HCT116 (cell line): ENCODE measurements around the gene EXOC6B. TPM values are rescaled to one million over a fixed set of nuclear protein-coding genes. Genes with fewer than 3 reads are reported as not detected.

ENCODE experiments used
- ATAC-seq: fragments of 200-7000 bp; cut with Tn5 transposase; 2 replicates; pipeline ENCODE4 v1.9.1; 2020; ENCODE audit warnings: mild to moderate bottlenecking, moderate library complexity
- BruUV-seq: library from RNA; stranded (reverse); fragments of 400-500 nt; replicated peaks from 2 replicates; lab custom pipeline; 2021; lab: Mats Ljungman, UMichigan
- CTCF ChIA-PET: fragments of 300-600 bp; sonication (Branson Sonifier 250); formaldehyde crosslinking; loops from one replicate; lab custom pipeline; 2021; ENCODE audit warnings: antibody characterized with exemption; lab: Charles Lee
- POLR2A ChIA-PET: fragments of 300-600, 350-600 bp; sonication (Branson Sonifier 250); formaldehyde crosslinking; loops from one replicate; lab custom pipeline; 2021; ENCODE audit warnings: antibody characterized with exemption; lab: Charles Lee
- RAD21 ChIA-PET, 2 experiments: fragments of 300-600 bp; sonication (Branson Sonifier 250); formaldehyde crosslinking; loops; one replicate each; lab custom pipeline; 2023; ENCODE audit warnings: low total read pairs in 2 of 2; ENCODE audit not compliant: uncharacterized antibody in 2 of 2, unreplicated experiment in 2 of 2, low non-redundant PET in 1 of 2; lab: Charles Lee
- DNase-seq: peaks from one replicate; pipeline ENCODE4 v3.0.0-alpha.2; 2010; ENCODE audit warnings: low read depth, low spot score
- H2AFZ ChIP-seq: fragments of 200-600 bp; shearing (Covaris generic), sonication (generic); 2 replicates; pipeline ENCODE4 v1.6.1; 2017; ENCODE audit warnings: low read depth, mixed run types, mixed read lengths, antibody characterized with exemption, low read length; ENCODE audit not compliant: poor library complexity, severe bottlenecking
- H3K27ac ChIP-seq: 2 replicates; pipeline ENCODE4 v1.5.1; 2012; ENCODE audit warnings: low read depth, low read length
- H3K27me3 ChIP-seq: fragments of 200-600 bp; sonication (generic); 2 replicates; pipeline ENCODE4 v1.6.1; 2016; ENCODE audit warnings: mixed run types, low read length, mixed read lengths; ENCODE audit not compliant: insufficient read depth
- H3K36me3 ChIP-seq, 2 experiments: fragments of 200-500 bp in 1 of 2; fragments of 200-600 bp in 1 of 2; sonication (Bioruptor generic) in 1 of 2; sonication (generic) in 1 of 2; 2 replicates each; pipeline versions ENCODE4 v1.5.1 to v1.6.1; 2014 to 2016; ENCODE audit warnings: low read length in 2 of 2, inconsistent platforms in 1 of 2, mixed read lengths in 1 of 2, mixed run types in 1 of 2; ENCODE audit not compliant: insufficient read depth in 2 of 2, control insufficient read depth in 1 of 2
- H3K4me1 ChIP-seq, 2 experiments: fragments of 200-600 bp in 1 of 2; sonication (generic) in 1 of 2; 2 replicates each; pipeline versions ENCODE4 v1.5.1 to v1.6.1; 2012 to 2017; ENCODE audit warnings: low read length in 2 of 2, inconsistent platforms in 1 of 2, mild to moderate bottlenecking in 1 of 2, mixed read lengths in 1 of 2, mixed run types in 1 of 2, moderate library complexity in 1 of 2; ENCODE audit not compliant: insufficient read depth in 2 of 2, control insufficient read depth in 1 of 2
- H3K4me2 ChIP-seq: fragments of 200-600 bp; sonication (generic); 2 replicates; pipeline ENCODE4 v1.6.1; 2017; ENCODE audit warnings: mixed run types, low read length, mixed read lengths
- H3K4me3 ChIP-seq, 2 experiments: fragments of 200-600 bp in 1 of 2; sonication (generic) in 1 of 2; replicated peaks in 1 of 2; 2 replicates each; pipeline ENCODE4 v1.5.1; 2011 to 2016; ENCODE audit warnings: low read length in 2 of 2, control low read depth in 1 of 2, low read depth in 1 of 2, mild to moderate bottlenecking in 1 of 2, mixed read lengths in 1 of 2, mixed run types in 1 of 2
- H3K79me2 ChIP-seq: fragments of 200-600 bp; sonication (generic); 2 replicates; pipeline ENCODE4 v1.6.1; 2017; ENCODE audit warnings: mild to moderate bottlenecking, mixed run types, low read length, moderate library complexity, mixed read lengths; ENCODE audit not compliant: insufficient read depth
- H3K9ac ChIP-seq: fragments of 200-600 bp; sonication (generic); 2 replicates; pipeline ENCODE4 v1.6.1; 2016; ENCODE audit warnings: low read length, mixed read lengths
- H3K9me2 ChIP-seq: fragments of 200-600 bp; sonication (generic), shearing (Covaris generic); 2 replicates; pipeline ENCODE4 v1.6.1; 2017; ENCODE audit warnings: mixed run types, mild to moderate bottlenecking, moderate library complexity; ENCODE audit not compliant: insufficient read depth
- H3K9me3 ChIP-seq, 2 experiments: fragments of 200-500 bp in 1 of 2; fragments of 200-600 bp in 1 of 2; sonication (Bioruptor generic) in 1 of 2; sonication (generic) in 1 of 2; 2 replicates each; pipeline ENCODE4 v1.6.1; 2014 to 2017; ENCODE audit warnings: low read length in 2 of 2, mixed read lengths in 2 of 2, inconsistent platforms in 1 of 2, low read depth in 1 of 2, mild to moderate bottlenecking in 1 of 2, mixed run types in 1 of 2, moderate library complexity in 1 of 2; ENCODE audit not compliant: control insufficient read depth in 1 of 2, insufficient read depth in 1 of 2
- H4K20me1 ChIP-seq: fragments of 200-600 bp; sonication (generic), shearing (Covaris generic); 2 replicates; pipeline ENCODE4 v1.6.1; 2017; ENCODE audit warnings: mixed run types, mild to moderate bottlenecking, moderate library complexity; ENCODE audit not compliant: insufficient read depth
- ATF3 ChIP-seq: IDR thresholded peaks from 2 replicates; pipeline ENCODE4 v1.6.1; 2012
- CBX3 ChIP-seq: IDR thresholded peaks from 2 replicates; pipeline ENCODE4 v1.6.1; 2012; ENCODE audit warnings: low read depth
- CEBPB ChIP-seq: IDR thresholded peaks from 2 replicates; pipeline ENCODE4 v1.6.1; 2012; ENCODE audit warnings: low read depth
- EGR1 ChIP-seq: IDR thresholded peaks from 2 replicates; pipeline ENCODE4 v1.6.1; 2012; ENCODE audit warnings: low read depth
- ELF1 ChIP-seq: IDR thresholded peaks from 2 replicates; pipeline ENCODE4 v1.6.1; 2012; ENCODE audit warnings: low read depth, borderline replicate concordance
- FOSL1 ChIP-seq: IDR thresholded peaks from 2 replicates; pipeline ENCODE4 v1.6.1; 2012; ENCODE audit warnings: low read depth
- JUND ChIP-seq: IDR thresholded peaks from 2 replicates; pipeline ENCODE4 v1.6.1; 2012
- MAX ChIP-seq: IDR thresholded peaks from 2 replicates; pipeline ENCODE4 v1.6.1; 2012
- POLR2A ChIP-seq: IDR thresholded peaks from 2 replicates; pipeline ENCODE4 v1.7.0; 2011; ENCODE audit warnings: borderline replicate concordance; ENCODE audit not compliant: insufficient read depth, insufficient read length; ENCODE audit errors: extremely low read depth
- POLR2AphosphoS5 ChIP-seq: IDR thresholded peaks from 2 replicates; pipeline ENCODE4 v1.6.1; 2011; ENCODE audit warnings: mild to moderate bottlenecking, low read depth, low read length, moderate library complexity
- REST ChIP-seq: IDR thresholded peaks from 2 replicates; pipeline ENCODE4 v1.6.1; 2012; ENCODE audit warnings: low read depth
- SIN3A ChIP-seq: IDR thresholded peaks from 2 replicates; pipeline ENCODE4 v1.6.1; 2012; ENCODE audit warnings: low read depth
- SRF ChIP-seq: IDR thresholded peaks from 2 replicates; pipeline ENCODE4 v1.6.1; 2012; ENCODE audit warnings: low read depth
- TCF7L2 ChIP-seq: IDR thresholded peaks from 2 replicates; pipeline ENCODE4 v1.7.0; 2011; ENCODE audit warnings: borderline replicate concordance, inconsistent platforms; ENCODE audit not compliant: insufficient read depth, insufficient read length; ENCODE audit errors: extremely low read depth
- YY1 ChIP-seq: IDR thresholded peaks from 2 replicates; pipeline ENCODE4 v1.6.1; 2011; ENCODE audit warnings: low read length, low read depth, moderate library complexity, mild to moderate bottlenecking; ENCODE audit not compliant: insufficient replicate concordance; ENCODE audit errors: extremely low read depth
- intact Hi-C: fragments of 100-400 bp; cut with micrococcal nuclease; formaldehyde crosslinking; loops from 2 replicates; pipeline ENCODE4 v1.10.0; 2022
- total RNA-seq: library from RNA; stranded (reverse); gene quantifications from one replicate; pipeline ENCODE4 v1.2.1, GENCODE V29; 2021; ENCODE audit not compliant: unreplicated experiment

Gene EXOC6B
- total RNA-seq, 1 experiment from 2014 or later, result 25.4 TPM

- RAD21 ChIA-PET, result no interaction called here
- POLR2A ChIA-PET, result no interaction called here
- intact Hi-C loops, result no loop called here
Observed at GRCh38 chr2:72841462-72842125, 15.8 kb upstream of the EXOC6B start.

GRCh38 chr2:72840066-72840465, 14.2 kb upstream of the EXOC6B start:
- DNase-seq (no peak), ATAC-seq (no peak)
- no peak overlapping the region for H3K4me3 ChIP-seq
- H3K9me3 ChIP-seq, result no peaks in the 10 kb centered on the region
- no peaks in the 10 kb centered on the region for H4K20me1 ChIP-seq
- H3K4me2 ChIP-seq, result no peak overlapping the region
- no peak overlapping the region for H3K9ac ChIP-seq
- intact Hi-C loops, result no loop called here
- BruUV-seq, result no TSS peak
- peaks cover 5% of the 10 kb centered on the region; the same call in 1 of the 2 replicates for H3K9me2 ChIP-seq
- H3K4me1 ChIP-seq, result no peaks in the 10 kb centered on the region
- no peak overlapping the region for H3K27ac ChIP-seq
- CTCF ChIA-PET, result no interaction called here
- RAD21 ChIA-PET, result no interaction called here
- no peaks in the 10 kb centered on the region for H3K27me3 ChIP-seq
- no peaks in the 10 kb centered on the region for H3K36me3 ChIP-seq
- POLR2A ChIA-PET, result no interaction called here
- H3K79me2 ChIP-seq, result no peaks in the 10 kb centered on the region
- no peak overlapping the region for H2AFZ ChIP-seq
- TF ChIP-seq FOSL1 (no peak), POLR2AphosphoS5 (no peak), JUND (no peak), ATF3 (no peak), ELF1 (no peak), SIN3A (no peak), CBX3 (no peak), EGR1 (no peak), CEBPB (no peak), TCF7L2 (no peak), SRF (no peak), REST (no peak), POLR2A (no peak), YY1 (no peak)

More at GRCh38 chr2:72841462-72842125, 15.8 kb upstream of the EXOC6B start:
- Histone ChIP-seq H3K79me2 (no peaks in the 10 kb centered on the region), H3K9ac (no peak overlapping the region), H3K36me3 (no peaks in the 10 kb centered on the region), H3K9me3 (no peaks in the 10 kb centered on the region), H4K20me1 (no peaks in the 10 kb centered on the region), H3K4me3 (no peak overlapping the region), H3K27me3 (no peaks in the 10 kb centered on the region), H3K4me2 (no peak overlapping the region), H3K9me2 (peaks cover 5% of the 10 kb centered on the region; the same call in 1 of the 2 replicates), H3K4me1 (no peaks in the 10 kb centered on the region), H2AFZ (no peak overlapping the region), H3K27ac (no peak overlapping the region)
- no peak for DNase-seq
- CTCF ChIA-PET, result interaction anchor here (0.9 to 1.4 kb wide), 2 partner anchors 18 to 21 kb away, joined by 3 read pairs; no protein-coding TSS in a partner anchor
- TF ChIP-seq JUND (no peak), MAX (no peak), ELF1 (no peak)
- ATAC-seq, result no peak
- BruUV-seq, result no TSS peak
